HG03460 (cell line): ENCODE data around the gene MCF2L2.
A peak's percentile ranks its signal among the peaks of the same experiment; 100 is the strongest.

Experiments
- ATAC-seq: cut with Tn5 transposase; IDR thresholded peaks from one replicate; pipeline ENCODE4 v1.9.1; 2021; ENCODE audit not compliant: unreplicated experiment

Gene MCF2L2

DNA sequence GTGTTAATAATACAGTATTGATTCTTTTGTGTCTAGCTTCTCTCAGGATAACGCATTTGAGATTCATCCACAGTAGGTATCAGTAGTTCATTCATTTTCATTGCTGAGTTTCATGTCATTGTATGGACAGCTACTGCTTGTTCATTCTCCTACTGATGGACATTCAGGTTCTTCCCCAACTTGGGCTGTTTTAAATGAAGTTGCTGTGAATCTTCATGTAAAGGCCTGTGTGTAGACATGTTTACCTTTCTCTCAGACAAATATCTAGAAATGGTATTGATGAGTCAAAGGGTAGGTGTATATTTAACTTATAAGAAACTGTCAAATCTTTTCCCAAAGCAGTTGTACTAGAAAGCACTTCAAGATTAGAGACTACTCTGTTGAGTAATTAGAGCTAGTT is 26.7 kb downstream of the MCF2L2 start:
- ATAC-seq: no peak

DNA sequence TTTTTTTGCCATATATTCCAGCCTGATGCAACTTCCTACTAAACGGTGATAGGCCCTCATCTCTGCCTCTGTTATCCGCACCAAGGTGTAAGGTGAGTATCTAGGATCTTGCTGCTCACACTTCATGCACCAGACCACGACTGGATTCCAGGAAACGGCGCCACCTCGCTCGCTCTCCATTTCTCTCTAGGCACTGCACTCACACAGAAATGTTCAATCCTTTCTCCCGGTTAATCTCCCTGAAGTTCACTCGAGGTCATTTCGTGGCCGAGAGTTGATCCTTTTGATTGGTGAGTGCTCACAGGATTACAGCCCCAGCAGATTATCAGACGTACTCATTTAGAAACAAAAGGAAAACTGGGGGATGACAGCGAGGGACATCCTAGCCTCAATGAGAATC is 28.1 kb downstream of the MCF2L2 start:
- ATAC-seq: no peak

DNA sequence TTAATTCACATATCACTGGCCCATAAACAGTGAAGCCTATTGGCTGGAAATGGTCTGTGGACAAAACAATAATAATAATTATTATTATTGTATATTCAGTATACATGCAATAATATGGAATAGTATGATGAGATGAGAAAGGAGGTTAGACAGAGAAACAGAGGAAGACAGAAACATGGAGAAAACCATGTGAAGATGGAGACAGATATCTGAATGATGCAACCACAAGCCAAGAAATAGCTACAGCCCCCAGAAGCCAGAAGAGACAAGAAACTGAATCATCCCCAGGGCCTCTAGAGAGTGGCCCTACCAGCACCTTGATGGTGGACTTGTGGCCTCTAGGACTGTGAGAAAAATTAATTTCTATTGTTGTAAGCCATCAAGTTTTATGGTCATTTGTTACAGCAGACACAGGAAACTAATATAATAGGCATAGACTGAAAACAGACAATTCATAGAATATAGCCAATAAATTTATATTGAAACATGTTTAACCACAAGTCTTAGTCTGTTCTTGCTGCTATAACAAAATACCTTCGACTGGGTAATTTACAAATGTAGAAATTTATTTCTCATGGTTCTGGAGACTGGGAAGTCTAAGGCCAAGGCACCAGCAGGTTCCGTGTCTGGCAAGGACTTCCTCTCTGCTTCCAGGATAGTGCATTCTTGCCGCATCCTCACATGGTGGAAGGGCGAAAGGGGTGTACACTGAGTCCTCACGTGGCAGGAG is 31.6 kb downstream of the MCF2L2 start:
- no peak for ATAC-seq

DNA sequence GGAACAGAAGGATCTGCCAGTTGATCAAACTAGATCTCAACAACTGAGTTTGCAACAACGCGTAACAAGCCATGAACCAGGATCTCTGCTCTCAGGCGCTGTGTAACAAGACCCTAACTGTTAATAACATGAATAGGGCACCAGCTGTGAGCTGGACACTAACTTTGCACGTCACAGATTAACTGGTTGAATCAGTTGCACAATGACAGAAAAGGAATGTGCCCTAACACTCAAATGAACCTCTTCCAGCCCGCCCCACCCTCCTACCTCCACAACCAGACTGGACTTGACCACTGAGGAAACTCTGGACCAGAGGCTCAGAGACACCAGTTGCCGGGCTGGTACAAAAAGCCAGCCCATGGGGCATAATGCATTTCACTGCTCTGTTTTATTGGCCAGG is 34.3 kb downstream of the MCF2L2 start:
- no peak for ATAC-seq

DNA sequence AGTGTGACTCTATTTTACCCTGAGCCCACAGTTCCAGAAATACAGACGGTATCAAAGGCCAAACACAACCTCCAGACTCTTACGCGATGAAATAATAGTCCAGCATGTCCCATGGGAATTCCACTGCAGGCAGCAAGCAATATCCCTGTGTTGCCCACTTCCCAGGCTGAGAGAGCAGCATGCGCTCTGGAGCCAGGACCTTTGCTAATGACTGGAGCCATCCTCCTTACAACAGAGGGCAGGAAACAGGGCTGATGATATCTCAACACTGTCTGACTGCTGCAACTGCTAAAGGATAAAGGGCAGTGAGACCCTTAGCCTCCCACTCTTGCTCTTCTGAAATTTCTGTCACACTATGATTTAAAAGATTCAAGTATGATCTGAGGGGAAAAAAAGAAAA is 34.8 kb downstream of the MCF2L2 start:
- ATAC-seq: no peak

DNA sequence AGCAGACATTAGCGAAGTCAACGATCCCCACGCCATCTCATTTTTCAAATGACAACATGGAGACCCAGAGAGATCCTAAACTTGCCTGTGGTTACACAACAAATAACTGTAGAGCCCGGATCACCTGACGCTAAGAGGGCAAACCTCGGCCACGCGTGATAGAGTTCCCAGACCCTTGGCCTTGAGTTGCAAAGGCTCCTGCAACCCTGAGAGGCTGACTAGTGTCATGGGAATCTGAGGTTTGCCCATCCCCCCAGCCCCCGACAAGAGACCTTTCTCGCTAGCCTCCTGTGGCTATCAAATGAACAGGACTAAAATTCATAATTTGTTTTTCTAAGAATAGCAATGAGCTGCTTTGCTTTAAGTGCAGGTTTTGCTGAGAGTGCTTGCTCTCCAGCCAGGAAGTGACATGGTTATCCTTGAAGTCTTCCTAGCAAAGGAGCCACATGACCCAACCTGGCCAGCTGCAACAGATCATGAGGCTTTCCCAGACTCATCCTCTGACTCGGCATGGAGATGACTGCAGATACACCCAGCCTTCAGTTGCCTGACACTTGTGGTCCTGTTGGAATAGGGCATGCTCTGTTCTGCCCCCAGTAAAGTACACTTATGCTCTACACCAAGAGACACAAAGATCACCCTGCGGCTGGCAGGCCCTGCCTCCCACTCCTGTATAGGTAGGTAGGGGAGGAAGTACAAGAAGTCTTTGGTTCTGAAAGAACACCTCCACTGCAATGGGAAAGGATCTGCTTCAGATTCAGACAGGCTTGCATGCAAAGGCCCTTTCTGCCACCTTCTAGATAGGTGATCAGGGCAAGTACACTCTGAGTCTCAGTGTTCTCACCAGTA is 36.0 kb downstream of the MCF2L2 start:
- ATAC-seq: no peak

DNA sequence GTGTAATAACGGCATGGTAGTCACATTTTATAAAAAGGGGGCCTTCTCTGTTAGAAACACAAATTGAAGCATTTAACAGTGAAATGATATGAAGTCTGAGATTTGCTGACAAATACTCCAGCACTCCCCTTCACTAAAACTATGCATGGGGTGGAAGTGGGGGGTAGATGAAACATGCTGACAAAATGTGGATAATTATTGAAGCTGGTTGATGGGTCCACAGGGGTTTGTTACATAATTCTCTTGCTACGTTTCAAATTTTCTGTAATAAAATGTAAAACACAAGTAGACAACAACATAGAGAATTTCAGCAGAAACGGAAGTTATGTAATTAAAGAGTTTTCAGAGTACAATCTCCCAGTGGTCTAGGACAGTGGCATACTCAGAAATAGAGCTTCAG is 37.0 kb downstream of the MCF2L2 start:
- no peak for ATAC-seq

DNA sequence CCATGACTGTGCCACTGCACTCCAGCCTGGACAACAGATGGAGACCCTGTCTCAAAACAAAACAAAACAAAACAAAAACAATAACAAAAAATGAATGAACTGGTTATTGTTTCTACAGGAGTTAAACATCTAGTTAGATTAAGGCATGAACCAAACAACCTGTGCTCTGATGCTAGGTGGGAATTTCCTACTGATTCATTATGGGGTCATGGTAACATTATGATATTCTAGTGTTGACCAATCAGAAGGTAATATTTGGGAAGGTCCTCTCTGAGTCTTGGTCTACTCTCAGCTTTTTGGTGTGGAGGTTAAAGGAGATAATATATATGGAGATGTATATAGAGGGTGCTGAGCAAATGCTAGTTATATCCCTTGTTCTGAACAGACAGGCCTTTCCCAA is 37.6 kb downstream of the MCF2L2 start:
- no peak for ATAC-seq

DNA sequence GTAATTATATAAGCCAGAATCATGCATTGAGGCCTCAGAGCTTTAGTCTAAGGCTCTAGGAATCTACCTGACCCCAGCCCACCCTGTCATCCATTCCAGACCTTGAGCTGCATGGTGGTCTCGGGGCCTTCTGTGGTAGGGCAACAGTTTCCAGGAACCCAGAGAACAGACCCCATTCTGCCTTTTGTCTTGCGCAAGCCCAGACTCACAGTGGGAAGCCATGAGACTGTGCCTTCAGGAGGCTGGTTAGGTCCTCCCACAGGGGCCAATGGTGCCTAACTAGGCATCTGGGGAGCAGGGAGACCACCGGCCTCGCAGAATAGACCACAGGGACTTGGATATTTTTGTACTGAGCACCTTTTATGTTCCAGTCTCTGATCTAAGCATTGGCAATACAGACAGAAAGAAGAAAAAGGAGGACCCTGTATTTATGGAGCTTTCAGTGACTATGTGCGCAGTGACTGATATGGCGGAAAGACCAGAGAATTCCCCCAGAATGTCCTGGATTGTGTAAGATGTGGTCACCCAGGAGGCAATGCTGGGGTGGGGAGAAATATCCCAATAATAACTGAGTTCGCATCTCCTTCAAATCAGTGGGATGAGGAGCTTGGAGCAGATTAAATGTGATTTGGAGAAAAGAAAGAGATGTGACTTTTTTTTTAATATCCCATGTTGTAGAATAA is 40.1 kb downstream of the MCF2L2 start:
- no peak for ATAC-seq

DNA sequence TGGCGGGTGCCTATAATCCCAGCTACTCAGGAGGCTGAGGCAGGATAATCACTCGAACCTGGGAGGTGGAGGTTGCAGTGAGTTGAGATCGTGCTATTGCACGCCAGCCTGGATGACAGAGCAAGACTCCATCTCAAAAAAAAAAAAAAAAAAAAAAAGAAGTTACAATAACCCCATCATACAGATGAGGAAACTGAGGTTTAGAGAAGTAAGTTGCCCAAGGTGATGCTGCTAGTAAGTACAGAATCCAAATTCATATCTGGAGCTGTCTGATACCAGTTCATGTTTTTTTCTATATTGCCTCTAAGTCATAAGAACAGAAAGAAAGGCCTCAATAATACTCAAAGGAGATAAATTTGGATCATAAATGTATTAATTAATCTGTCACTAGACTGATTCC is 40.6 kb downstream of the MCF2L2 start:
- ATAC-seq: no peak

DNA sequence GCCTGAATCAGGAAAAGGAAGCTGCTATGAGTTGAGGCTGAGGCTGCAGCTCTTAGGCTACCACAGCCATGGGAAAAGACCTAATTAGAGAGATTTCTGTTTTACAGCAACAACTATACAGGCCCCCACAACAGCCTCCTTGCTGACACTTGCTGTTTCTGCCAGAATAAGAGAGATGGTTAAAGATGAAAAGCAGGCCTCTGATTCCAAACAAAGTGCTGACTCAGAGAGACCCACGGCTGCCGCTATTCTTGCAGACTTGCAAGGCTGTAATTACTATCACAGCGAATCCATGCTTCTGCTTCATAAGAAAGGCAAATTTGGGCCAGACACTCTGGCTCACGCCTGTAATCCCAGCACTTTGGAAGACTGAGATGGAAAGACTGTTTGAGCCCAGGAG is 41.8 kb downstream of the MCF2L2 start:
- ATAC-seq: no peak

DNA sequence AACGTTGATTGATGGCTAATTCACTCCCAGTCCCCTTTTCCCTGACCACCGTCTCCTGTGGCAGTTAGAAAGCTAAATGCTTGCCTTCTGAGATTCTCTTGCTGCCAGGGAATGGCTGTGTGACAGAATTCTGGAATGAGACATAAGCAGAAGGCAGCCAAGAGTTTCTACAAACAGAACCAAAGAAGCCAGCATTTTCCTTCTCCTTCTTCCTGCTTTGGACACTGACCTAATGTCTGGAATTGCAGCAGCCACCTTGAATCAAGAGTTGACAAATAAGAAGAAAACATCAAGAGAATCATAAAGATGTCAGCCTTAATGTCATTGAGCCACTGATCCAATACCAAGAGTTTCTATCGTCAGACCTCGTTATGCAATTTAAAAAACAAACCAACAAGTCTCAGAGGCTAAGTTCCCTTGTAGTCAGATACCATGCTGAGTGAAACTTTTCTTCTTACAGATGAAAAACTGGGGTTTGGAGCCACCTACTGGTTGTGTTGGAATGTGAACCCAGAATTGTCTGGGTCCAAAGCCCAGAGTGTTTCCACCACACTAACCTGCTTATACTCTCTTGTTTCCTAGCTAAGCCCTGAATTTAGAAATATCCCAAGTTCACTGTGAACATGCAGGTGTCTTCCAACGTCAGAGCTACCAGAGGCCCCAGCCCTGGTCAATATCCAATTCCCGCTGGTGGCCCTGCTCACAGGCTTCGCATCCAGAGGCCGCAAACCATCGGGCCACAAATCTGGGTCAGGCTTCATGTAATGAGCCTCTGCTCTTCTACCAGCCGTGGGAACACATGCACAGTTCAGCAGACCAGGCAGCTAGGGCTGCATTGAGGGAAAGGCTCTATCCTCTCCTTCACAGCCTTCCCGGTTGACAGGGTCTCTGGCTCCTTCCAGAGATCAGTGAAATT is 42.5 kb downstream of the MCF2L2 start:
- no peak for ATAC-seq

DNA sequence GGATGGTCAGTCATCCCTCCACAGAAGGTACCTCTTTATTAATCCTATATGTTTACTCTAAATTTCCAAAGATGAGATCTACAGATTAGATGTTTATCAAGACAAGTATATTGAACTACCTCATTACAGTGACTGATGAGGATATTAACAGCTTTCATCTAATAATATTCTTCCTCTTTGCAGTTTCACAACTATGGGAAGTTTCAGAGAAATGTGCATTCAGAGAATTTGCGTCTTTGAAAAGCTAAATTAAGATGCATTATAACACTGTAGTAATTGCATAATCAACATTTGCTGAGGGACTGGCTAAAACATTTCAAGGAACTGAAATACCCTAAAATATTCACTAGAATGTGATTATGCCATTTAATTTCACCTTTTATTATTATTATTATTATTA is 46.7 kb downstream of the MCF2L2 start:
- no peak for ATAC-seq

DNA sequence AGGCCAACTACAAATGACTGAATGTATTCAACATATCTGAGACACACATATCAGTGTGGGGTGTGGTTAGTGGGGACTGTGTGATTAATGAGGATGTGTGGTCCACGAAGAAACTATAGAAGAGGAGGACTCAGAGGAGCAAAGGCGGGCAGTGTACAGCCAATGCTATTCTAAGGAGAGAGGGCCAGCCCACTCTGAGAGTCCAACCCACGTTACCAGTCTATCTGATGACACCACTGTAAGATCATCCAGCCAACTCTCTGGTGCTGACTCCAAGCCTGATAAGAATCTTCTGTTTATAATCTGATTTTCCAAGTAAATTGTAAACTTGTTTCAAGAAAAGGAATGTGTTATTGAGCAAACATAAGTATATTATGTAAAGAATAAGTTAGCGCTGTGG is 47.2 kb downstream of the MCF2L2 start:
- no peak for ATAC-seq

DNA sequence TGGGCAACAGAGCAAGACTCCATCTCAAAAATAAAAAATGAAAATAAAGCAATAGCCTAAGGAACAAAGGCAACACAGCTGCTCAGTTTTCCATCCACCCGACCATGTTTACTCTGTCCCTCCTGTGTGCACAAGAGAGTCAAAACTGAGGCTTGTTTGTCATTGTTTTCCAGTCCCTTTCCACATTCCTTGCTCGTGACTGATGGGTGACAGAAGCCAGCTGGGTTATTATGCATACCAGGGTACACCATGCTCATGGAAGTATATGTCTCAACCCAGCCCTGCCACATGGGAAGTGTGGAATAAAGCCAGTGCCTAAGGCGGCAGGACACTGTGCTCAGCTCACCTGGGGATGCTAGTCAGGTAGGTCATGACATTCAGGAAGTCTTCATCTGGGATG is 49.5 kb downstream of the MCF2L2 start:
- no peak for ATAC-seq

DNA sequence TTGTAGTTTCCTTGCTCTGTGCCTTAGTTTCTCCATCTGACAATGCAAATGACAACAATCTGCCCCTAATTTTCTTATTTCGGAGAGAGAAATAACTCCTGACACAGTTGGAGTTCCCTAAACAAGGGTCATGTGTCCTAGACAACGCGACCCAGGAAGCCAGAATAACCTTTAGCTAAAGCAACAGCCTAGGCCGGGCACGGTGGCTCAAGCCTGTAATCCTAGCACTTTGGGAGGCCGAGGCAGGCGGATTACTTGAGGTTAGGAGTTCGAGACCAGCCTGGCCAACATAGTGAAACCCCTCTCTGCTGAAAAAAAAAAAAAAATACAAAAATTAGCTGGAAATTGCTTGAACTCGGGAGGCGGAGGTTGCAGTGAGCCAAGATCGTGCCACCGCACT is 49.9 kb downstream of the MCF2L2 start:
- ATAC-seq: no peak

DNA sequence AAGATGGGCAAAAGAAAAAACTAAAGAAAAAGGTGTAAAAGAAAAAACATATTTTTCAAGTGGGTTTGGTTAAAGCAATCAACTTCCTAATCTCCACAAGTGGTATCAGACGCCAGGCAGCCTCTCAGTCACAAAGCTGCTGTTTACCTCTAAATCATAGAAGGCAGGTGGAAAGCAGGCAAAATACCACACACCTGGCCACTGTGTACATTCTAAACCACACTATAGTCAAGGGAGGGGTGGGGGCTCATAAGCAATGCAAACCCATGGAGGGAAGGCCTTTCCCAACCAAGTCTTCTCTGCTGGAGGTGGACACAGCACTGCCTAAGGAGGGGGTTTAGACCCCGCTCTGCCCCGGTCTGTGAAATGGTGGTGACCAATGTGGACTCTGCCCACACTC is 50.4 kb downstream of the MCF2L2 start:
- ATAC-seq: no peak

DNA sequence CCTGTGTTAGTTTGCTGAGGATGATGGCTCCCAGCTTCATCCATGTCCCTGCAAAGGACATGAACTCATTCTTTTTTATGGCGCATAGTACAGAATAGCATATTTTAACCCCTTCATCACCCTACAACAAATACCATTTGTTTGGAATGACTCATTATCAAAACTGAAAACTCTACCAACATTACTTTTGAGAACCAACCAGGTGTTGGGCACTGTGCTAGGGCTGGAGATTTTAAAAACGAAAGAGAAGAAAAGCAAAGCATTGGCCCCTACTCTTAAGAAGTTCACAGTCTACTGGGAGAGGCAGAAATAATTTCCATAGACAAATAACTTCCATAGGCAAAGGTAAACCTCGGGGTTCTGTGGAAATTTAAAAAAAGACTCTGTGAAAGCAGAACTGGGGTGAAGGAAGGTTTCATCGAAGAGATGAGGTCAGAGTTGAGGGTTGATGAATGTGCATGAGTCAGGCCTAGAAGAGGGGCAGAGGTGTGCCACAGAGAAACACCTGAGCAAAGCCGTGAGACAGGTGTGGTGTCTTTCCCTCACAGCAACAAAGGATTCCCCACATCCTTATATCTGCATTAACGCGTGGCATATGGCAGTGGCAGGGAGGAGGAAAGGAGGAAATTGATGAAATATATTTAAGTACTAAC is 51.0 kb downstream of the MCF2L2 start:
- peak; percentile 51 for ATAC-seq

DNA sequence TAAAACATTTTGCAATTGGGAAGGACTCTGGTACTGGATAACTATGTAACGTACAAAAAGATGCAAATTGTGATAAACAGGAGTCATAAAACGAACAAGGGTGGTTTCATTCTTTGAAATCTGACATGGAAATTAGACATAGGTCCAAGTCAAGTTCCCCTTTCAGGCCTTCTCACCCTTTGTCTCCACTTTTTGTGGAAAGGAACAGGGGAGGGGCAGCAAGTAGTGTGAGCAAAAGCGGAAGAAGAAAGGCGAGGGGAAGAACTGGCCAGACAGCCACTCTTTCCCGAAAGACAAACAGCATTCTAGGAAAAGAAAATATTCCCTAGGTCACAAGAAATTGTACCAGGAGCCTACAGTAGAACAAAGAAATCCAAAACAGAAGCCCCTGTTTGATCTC is 52.6 kb downstream of the MCF2L2 start:
- no peak for ATAC-seq

DNA sequence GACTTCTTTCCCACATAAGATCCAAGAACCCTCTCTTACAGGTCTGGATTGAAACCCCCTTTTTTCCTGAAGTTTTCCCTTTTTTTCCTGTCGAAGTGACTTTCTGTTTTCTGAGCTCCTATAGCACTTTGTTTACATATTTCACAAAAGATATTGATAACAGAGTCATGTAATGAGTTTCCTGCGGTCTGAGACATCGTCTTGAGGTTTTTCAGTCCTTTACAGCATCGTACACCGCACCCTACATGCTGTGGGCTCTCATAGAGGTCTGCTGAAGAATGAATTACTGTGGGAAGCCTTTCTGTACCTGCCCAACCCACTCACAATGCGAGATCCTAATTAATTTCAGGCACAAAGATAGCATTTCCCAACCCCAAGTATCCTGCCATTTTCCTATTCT is 53.1 kb downstream of the MCF2L2 start:
- no peak for ATAC-seq
